Large intestine (tissue), 3 donors: ENCODE measurements around the gene MAP4K3. TPM values are rescaled to one million over a fixed set of nuclear protein-coding genes. Genes with fewer than 3 reads are reported as not detected.

Source experiments
- DNase-seq, 2 donors: peaks; one replicate each; pipeline versions ENCODE4 v3.0.0 to v3.0.0-alpha.2; 2013
- H3K27ac ChIP-seq: one replicate; pipeline ENCODE4 v1.5.1; 2013; ENCODE audit warnings: low read length
- H3K27me3 ChIP-seq: 2 replicates; pipeline ENCODE4 v1.6.1; 2013; ENCODE audit warnings: low read length; ENCODE audit not compliant: control insufficient read depth, insufficient read depth
- H3K36me3 ChIP-seq: 2 replicates; pipeline ENCODE4 v1.6.1; 2013; ENCODE audit warnings: low read length; ENCODE audit not compliant: control insufficient read depth, insufficient read depth
- H3K4me1 ChIP-seq: one replicate; pipeline ENCODE4 v1.6.1; 2013; ENCODE audit warnings: low read length; ENCODE audit not compliant: control insufficient read depth, insufficient read depth
- H3K4me3 ChIP-seq: one replicate; pipeline ENCODE4 v1.5.1; 2013; ENCODE audit warnings: low read length
- H3K9me3 ChIP-seq: one replicate; pipeline ENCODE4 v1.6.1; 2013; ENCODE audit warnings: mild to moderate bottlenecking, low read depth, low read length, moderate library complexity; ENCODE audit not compliant: control insufficient read depth
- WGBS: methylation state at CpG from one replicate; pipeline ENCODE4 v1.1.5; 2013; ENCODE audit warnings: low lambda C conversion rate; ENCODE audit not compliant: insufficient coverage; 5-methylcytosine and 5-hydroxymethylcytosine counted together
- polyA plus RNA-seq: library from polyadenylated mRNA; unstranded; fragments of 120-200 nt; gene quantifications from one replicate; pipeline ENCODE4 v1.2.1, GENCODE V29; 2013

Gene MAP4K3
- polyA plus RNA-seq, 1 donor, result 31.4 TPM

GRCh38 chr2:39431592-39432316, 5.3 kb downstream of the MAP4K3 start:
- Histone ChIP-seq H3K36me3 (no peaks in the 10 kb centered on the region), H3K4me1 (peaks cover 8% of the 10 kb centered on the region), H3K27me3 (no peaks in the 10 kb centered on the region), H3K9me3 (no peaks in the 10 kb centered on the region), H3K4me3 (no peak overlapping the region), H3K27ac (no peak overlapping the region)
- DNase-seq, result no peak
- WGBS, result 83% methylated on average over 1 of the region's 3 CpGs

DNA sequence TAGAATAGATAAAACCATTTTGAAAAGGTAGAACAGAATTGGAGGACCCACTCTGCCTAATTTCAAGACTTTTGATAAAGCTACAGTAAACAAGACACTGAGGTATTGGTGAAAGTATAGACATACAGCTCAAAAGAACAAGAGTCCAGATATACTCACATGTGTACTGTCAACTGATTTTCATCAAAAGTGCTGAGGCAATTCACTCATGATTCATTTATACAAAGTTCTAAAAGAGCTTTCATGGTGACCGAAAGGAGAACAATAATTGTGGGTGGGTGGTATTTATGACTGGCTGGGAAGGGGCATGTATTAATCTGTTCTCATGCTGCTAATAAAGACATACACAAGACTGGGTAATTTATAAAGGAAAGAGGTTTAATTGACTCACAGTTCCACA, 7.3 kb downstream of the MAP4K3 start:
- no peak for DNase-seq
- Histone ChIP-seq H3K36me3 (no peaks in the 10 kb centered on the region), H3K27ac (no peak overlapping the region), H3K4me3 (no peak overlapping the region), H3K9me3 (no peaks in the 10 kb centered on the region), H3K4me1 (peaks cover 3% of the 10 kb centered on the region), H3K27me3 (no peaks in the 10 kb centered on the region)
- no CpG with 5 or more reads among the region's 1 CpG for WGBS

DNA sequence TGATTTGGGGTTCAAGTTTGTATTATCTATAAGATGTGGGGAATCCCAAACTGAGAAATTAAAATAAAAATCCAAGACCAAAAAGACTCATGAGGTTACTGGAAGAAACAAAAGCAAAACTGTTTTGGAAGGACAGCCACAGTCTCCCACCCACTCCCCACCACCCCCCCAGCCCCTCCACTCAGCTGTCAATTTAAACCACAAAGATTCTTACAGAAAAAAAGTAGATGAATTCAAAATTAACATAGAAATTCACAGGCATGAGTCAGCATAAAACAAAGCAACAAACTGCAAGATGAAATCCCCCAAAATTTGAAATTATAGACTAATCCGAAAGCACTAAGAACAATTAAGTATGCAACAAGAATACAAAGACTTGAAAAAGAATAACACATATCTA, 12.1 kb downstream of the MAP4K3 start:
- 100% methylated on average over 1 of the region's 1 CpG for WGBS
- H3K9me3 ChIP-seq, result no peaks in the 10 kb centered on the region
- no peaks in the 10 kb centered on the region for H3K4me1 ChIP-seq
- H3K4me3 ChIP-seq, result no peak overlapping the region
- H3K27ac ChIP-seq, result no peak overlapping the region
- H3K27me3 ChIP-seq, result no peaks in the 10 kb centered on the region
- DNase-seq, result no peak
- H3K36me3 ChIP-seq, result no peaks in the 10 kb centered on the region

GRCh38 chr2:39422700-39423099, 14.4 kb downstream of the MAP4K3 start:
- no CpG with 5 or more reads among the region's 1 CpG for WGBS
- Histone ChIP-seq H3K4me1 (no peaks in the 10 kb centered on the region), H3K27me3 (no peaks in the 10 kb centered on the region), H3K27ac (no peak overlapping the region), H3K36me3 (no peaks in the 10 kb centered on the region), H3K4me3 (no peak overlapping the region), H3K9me3 (no peaks in the 10 kb centered on the region)
- no peak for DNase-seq

GRCh38 chr2:39421354-39421753, 15.7 kb downstream of the MAP4K3 start:
- H3K27ac ChIP-seq, result no peak overlapping the region
- H3K4me1 ChIP-seq, result no peaks in the 10 kb centered on the region
- DNase-seq, result no peak
- H3K4me3 ChIP-seq, result no peak overlapping the region
- no CpG with 5 or more reads among the region's 2 CpGs for WGBS
- H3K36me3 ChIP-seq, result no peaks in the 10 kb centered on the region
- no peaks in the 10 kb centered on the region for H3K9me3 ChIP-seq
- no peaks in the 10 kb centered on the region for H3K27me3 ChIP-seq

GRCh38 chr2:39419282-39420223, 17.5 kb downstream of the MAP4K3 start:
- Histone ChIP-seq H3K4me3 (no peak overlapping the region), H3K27ac (no peak overlapping the region), H3K36me3 (no peaks in the 10 kb centered on the region), H3K4me1 (no peaks in the 10 kb centered on the region), H3K27me3 (no peaks in the 10 kb centered on the region), H3K9me3 (no peaks in the 10 kb centered on the region)
- no peak for DNase-seq
- WGBS, result 81% methylated on average over 5 of the region's 6 CpGs

DNA sequence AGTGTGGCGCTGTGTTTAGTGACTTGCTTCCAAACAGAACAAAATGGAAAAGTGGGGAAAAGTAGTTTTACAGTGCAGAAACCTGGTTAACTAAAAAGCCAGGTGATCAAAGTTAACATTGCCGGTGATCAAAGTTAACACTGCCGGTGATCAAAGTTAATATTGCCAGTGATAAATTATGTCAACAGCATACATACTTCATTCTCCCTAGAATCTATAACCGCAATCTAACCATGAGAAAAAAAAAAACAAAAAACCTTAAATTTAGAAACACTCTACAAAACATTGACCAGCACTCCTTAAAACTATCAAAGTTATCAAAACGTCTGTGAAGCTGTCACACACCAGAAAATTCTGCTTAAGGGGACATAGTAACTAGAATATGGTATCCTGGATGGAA, 18.6 kb downstream of the MAP4K3 start:
- WGBS, result 10% methylated on average over 2 of the region's 5 CpGs
- Histone ChIP-seq H3K4me3 (no peak overlapping the region), H3K36me3 (no peaks in the 10 kb centered on the region), H3K27ac (no peak overlapping the region), H3K27me3 (no peaks in the 10 kb centered on the region), H3K9me3 (no peaks in the 10 kb centered on the region), H3K4me1 (peaks cover 6% of the 10 kb centered on the region)
- DNase-seq, result no peak

DNA sequence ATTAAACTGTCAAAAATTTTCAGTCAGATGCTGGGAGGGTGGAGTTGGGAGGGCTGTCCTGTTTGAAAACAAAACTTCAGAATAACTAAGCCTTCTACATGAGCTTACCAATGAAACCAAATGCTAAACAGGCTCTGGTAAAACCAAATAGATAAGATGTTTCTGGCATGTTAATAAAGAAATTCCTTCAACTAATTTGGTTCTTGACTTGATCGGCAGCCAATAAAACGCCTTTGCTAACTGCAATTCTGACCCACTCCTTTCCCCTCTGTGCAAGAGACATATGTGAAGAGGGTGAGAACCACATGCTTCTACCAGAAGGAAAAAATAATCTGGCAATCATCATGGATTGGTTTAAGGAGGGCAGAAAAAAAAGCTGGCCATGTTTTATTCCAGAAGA, 20.9 kb downstream of the MAP4K3 start:
- no peak for DNase-seq
- Histone ChIP-seq H3K4me3 (no peak overlapping the region), H3K27ac (no peak overlapping the region), H3K9me3 (no peaks in the 10 kb centered on the region), H3K27me3 (no peaks in the 10 kb centered on the region), H3K4me1 (peaks cover 9% of the 10 kb centered on the region), H3K36me3 (no peaks in the 10 kb centered on the region)
- WGBS, result 90% methylated on average over 2 of the region's 2 CpGs

- H3K36me3 ChIP-seq, result no peaks in the 10 kb centered on the region
- H3K4me3 ChIP-seq, result no peak overlapping the region
- H3K4me1 ChIP-seq, result peaks cover 10% of the 10 kb centered on the region
- peak; percentile 36 to 64 for DNase-seq
- no peak overlapping the region for H3K27ac ChIP-seq
- H3K27me3 ChIP-seq, result no peaks in the 10 kb centered on the region
- no peaks in the 10 kb centered on the region for H3K9me3 ChIP-seq
- WGBS, result no CpG with 5 or more reads among the region's 4 CpGs
These were observed 23.9 kb downstream of the MAP4K3 start for GRCh38 chr2:39413063-39413737.

- no peaks in the 10 kb centered on the region for H3K9me3 ChIP-seq
- H3K4me3 ChIP-seq, result no peak overlapping the region
- H3K4me1 ChIP-seq, result peaks cover 18% of the 10 kb centered on the region
- H3K27me3 ChIP-seq, result no peaks in the 10 kb centered on the region
- no peak overlapping the region for H3K27ac ChIP-seq
- DNase-seq, result peak in 1 of 2 donors; percentile 17
- H3K36me3 ChIP-seq, result no peaks in the 10 kb centered on the region
- WGBS, result 89% methylated on average over 3 of the region's 10 CpGs
These were observed 25.7 kb downstream of the MAP4K3 start for GRCh38 chr2:39411181-39411944.
